ENCODE data around the gene STK31.

The STK31 gene

GRCh38 chr7:23691320-23691719, 18.7 kb upstream of the STK31 start:
- CTCF ChIA-PET: no interaction called here
- Mint-ChIP-seq H3K4me1 (no peaks in the 10 kb centered on the region), H3K27ac (no peak overlapping the region)

GRCh38 chr7:23693224-23693623, 16.8 kb upstream of the STK31 start:
- no peak for DNase-seq
- Mint-ChIP-seq H3K27me3 (no peaks in the 10 kb centered on the region), H3K36me3 (peaks cover 19% of the 10 kb centered on the region), H3K9me3 (no peaks in the 10 kb centered on the region), H3K27ac (no peak overlapping the region), H3K4me3 (no peak overlapping the region), H3K4me1 (no peaks in the 10 kb centered on the region)
- CTCF ChIA-PET: no interaction called here

More at GRCh38 chr7:23691320-23691719, 18.7 kb upstream of the STK31 start:
- Mint-ChIP-seq H3K4me3 (no peak overlapping the region), H3K36me3 (peaks cover 19% of the 10 kb centered on the region), H3K9me3 (no peaks in the 10 kb centered on the region), H3K27me3 (no peaks in the 10 kb centered on the region)
- no peak for DNase-seq

- Mint-ChIP-seq H3K27ac (no peak overlapping the region), H3K36me3 (peaks cover 12% of the 10 kb centered on the region), H3K9me3 (no peaks in the 10 kb centered on the region), H3K4me3 (no peak overlapping the region), H3K4me1 (no peaks in the 10 kb centered on the region), H3K27me3 (no peaks in the 10 kb centered on the region)
- CTCF ChIA-PET: interaction anchor here (0.6 to 3.4 kb wide), 20 partner anchors 10 to 684 kb away, joined by 3 to 24 read pairs (median 4); partner anchors contain the start of gene STK31
- peak; percentile 65 for DNase-seq
Observed at GRCh38 chr7:23696916-23697441, 13.0 kb upstream of the STK31 start.

- Mint-ChIP-seq H3K9me3 (no peaks in the 10 kb centered on the region), H3K4me3 (no peak overlapping the region), H3K27ac (no peak overlapping the region), H3K36me3 (peaks cover 17% of the 10 kb centered on the region), H3K4me1 (no peaks in the 10 kb centered on the region), H3K27me3 (no peaks in the 10 kb centered on the region)
- no peak for DNase-seq
- CTCF ChIA-PET: interaction anchor here (0.7 to 3.4 kb wide), 4 partner anchors 15 to 152 kb away, joined by 3 to 15 read pairs (median 4); partner anchors contain the start of gene FAM221A
Observed at GRCh38 chr7:23698822-23699221, 11.2 kb upstream of the STK31 start.

- Mint-ChIP-seq H3K27ac (no peak overlapping the region), H3K27me3 (no peaks in the 10 kb centered on the region), H3K4me1 (no peaks in the 10 kb centered on the region), H3K4me3 (no peak overlapping the region), H3K36me3 (peaks cover 21% of the 10 kb centered on the region), H3K9me3 (peaks cover 7% of the 10 kb centered on the region)
- CTCF ChIA-PET: interaction anchor here (1.3 kb wide), 1 partner anchor 20 kb away, joined by 4 read pairs; the partner anchor contains the start of gene FAM221A
- no peak for DNase-seq
Observed at GRCh38 chr7:23700046-23700445, 10.0 kb upstream of the STK31 start.

GRCh38 chr7:23709081-23709750, 803 bp upstream of the STK31 start:
- H3K4me1 Mint-ChIP-seq: no peaks in the 10 kb centered on the region
- H3K27ac Mint-ChIP-seq: no peak overlapping the region
- DNase-seq: no peak
- no peak overlapping the region for H3K4me3 Mint-ChIP-seq
- peaks cover 20% of the 10 kb centered on the region for H3K36me3 Mint-ChIP-seq
- peaks cover 4% of the 10 kb centered on the region for H3K27me3 Mint-ChIP-seq
- CTCF ChIA-PET: interaction anchor here (0.9 to 5.1 kb wide), 8 partner anchors 12 to 164 kb away, joined by 3 to 24 read pairs (median 3); no protein-coding TSS in a partner anchor
- peaks cover 20% of the 10 kb centered on the region for H3K9me3 Mint-ChIP-seq

GRCh38 chr7:23712368-23713284, 2.6 kb downstream of the STK31 start:
- H3K4me1 Mint-ChIP-seq: no peaks in the 10 kb centered on the region
- CTCF ChIA-PET: interaction anchor here (0.9 to 5.1 kb wide), 9 partner anchors 13 to 418 kb away, joined by 3 to 24 read pairs (median 6); no protein-coding TSS in a partner anchor
- no peak for DNase-seq
- no peaks in the 10 kb centered on the region for H3K36me3 Mint-ChIP-seq
- H3K27ac Mint-ChIP-seq: no peak overlapping the region
- peaks cover 4% of the 10 kb centered on the region for H3K27me3 Mint-ChIP-seq
- no peaks in the 10 kb centered on the region for H3K9me3 Mint-ChIP-seq
- no peak overlapping the region for H3K4me3 Mint-ChIP-seq

- CTCF ChIA-PET: interaction anchor here (0.7 to 2.9 kb wide), 8 partner anchors 14 to 167 kb away, joined by 3 to 17 read pairs (median 4); no protein-coding TSS in a partner anchor
- Mint-ChIP-seq H3K4me1 (no peaks in the 10 kb centered on the region), H3K27ac (no peak overlapping the region), H3K4me3 (no peak overlapping the region), H3K9me3 (no peaks in the 10 kb centered on the region), H3K27me3 (peaks cover 4% of the 10 kb centered on the region), H3K36me3 (no peaks in the 10 kb centered on the region)
- no peak for DNase-seq
Observed at GRCh38 chr7:23713285-23714149, 3.5 kb downstream of the STK31 start.

GRCh38 chr7:23714150-23714464, 4.1 kb downstream of the STK31 start:
- no peaks in the 10 kb centered on the region for H3K9me3 Mint-ChIP-seq
- no peaks in the 10 kb centered on the region for H3K4me1 Mint-ChIP-seq
- no peak overlapping the region for H3K4me3 Mint-ChIP-seq
- H3K27ac Mint-ChIP-seq: no peak overlapping the region
- peaks cover 4% of the 10 kb centered on the region for H3K27me3 Mint-ChIP-seq
- no peaks in the 10 kb centered on the region for H3K36me3 Mint-ChIP-seq
- DNase-seq: no peak
- CTCF ChIA-PET: interaction anchor here (1.0 to 2.9 kb wide), 5 partner anchors 15 to 167 kb away, joined by 3 to 17 read pairs (median 4); no protein-coding TSS in a partner anchor

GRCh38 chr7:23714579-23714978, 4.6 kb downstream of the STK31 start:
- CTCF ChIA-PET: interaction anchor here (1.6 to 2.9 kb wide), 3 partner anchors 120 to 168 kb away, joined by 3 to 17 read pairs (median 12); no protein-coding TSS in a partner anchor
- peaks cover 4% of the 10 kb centered on the region for H3K27me3 Mint-ChIP-seq
- H3K36me3 Mint-ChIP-seq: no peaks in the 10 kb centered on the region
- no peak overlapping the region for H3K27ac Mint-ChIP-seq
- no peaks in the 10 kb centered on the region for H3K9me3 Mint-ChIP-seq
- no peaks in the 10 kb centered on the region for H3K4me1 Mint-ChIP-seq
- H3K4me3 Mint-ChIP-seq: no peak overlapping the region
- no peak for DNase-seq

- no peaks in the 10 kb centered on the region for H3K4me1 Mint-ChIP-seq
Observed at GRCh38 chr7:23715099-23715498, 5.1 kb downstream of the STK31 start.

GRCh38 chr7:23717788-23718187, 7.8 kb downstream of the STK31 start:
- no peak overlapping the region for H3K4me3 Mint-ChIP-seq
- H3K4me1 Mint-ChIP-seq: no peaks in the 10 kb centered on the region
- H3K27ac Mint-ChIP-seq: no peak overlapping the region
- H3K9me3 Mint-ChIP-seq: no peaks in the 10 kb centered on the region
- no peak for DNase-seq
- CTCF ChIA-PET: interaction anchor here (0.8 to 2.1 kb wide), 3 partner anchors 23 to 171 kb away, joined by 3 to 9 read pairs (median 3); no protein-coding TSS in a partner anchor
- H3K27me3 Mint-ChIP-seq: no peaks in the 10 kb centered on the region
- no peaks in the 10 kb centered on the region for H3K36me3 Mint-ChIP-seq

More at GRCh38 chr7:23715099-23715498, 5.1 kb downstream of the STK31 start:
- no peaks in the 10 kb centered on the region for H3K36me3 Mint-ChIP-seq
- peaks cover 4% of the 10 kb centered on the region for H3K27me3 Mint-ChIP-seq
- DNase-seq: no peak
- no peaks in the 10 kb centered on the region for H3K9me3 Mint-ChIP-seq
- CTCF ChIA-PET: interaction anchor here (0.9 to 2.9 kb wide), 3 partner anchors 144 to 168 kb away, joined by 3 to 17 read pairs (median 3); no protein-coding TSS in a partner anchor
- no peak overlapping the region for H3K4me3 Mint-ChIP-seq
- no peak overlapping the region for H3K27ac Mint-ChIP-seq

GRCh38 chr7:23721456-23721855, 11.4 kb downstream of the STK31 start:
- Mint-ChIP-seq H3K36me3 (no peaks in the 10 kb centered on the region), H3K4me1 (no peaks in the 10 kb centered on the region), H3K9me3 (no peaks in the 10 kb centered on the region), H3K27ac (no peak overlapping the region), H3K27me3 (no peaks in the 10 kb centered on the region), H3K4me3 (no peak overlapping the region)
- no peak for DNase-seq
- CTCF ChIA-PET: interaction anchor here (0.8 kb wide), 1 partner anchor 123 kb away, joined by 3 read pairs; no protein-coding TSS in a partner anchor

Measured in activated naive CD4-positive, alpha-beta T cell treated with anti-CD3 and anti-CD28 coated beads, Interleukin-2, amount 10 ng/mL, durations not matched to agents 7 days and 5 days (primary cell).